Measurements from ENCODE around the gene TXLNB. TPM values are rescaled to one million over a fixed set of nuclear protein-coding genes. Genes with fewer than 3 reads are reported as not detected.
A peak's percentile ranks its signal among the peaks of the same experiment; 100 is the strongest.

TXLNB gene
- 1.9 and 2.4 TPM in 2 replicates for total RNA-seq

GRCh38 chr6:139291813-139292619 is at the start of gene TXLNB:
Gene TXLNB (minus strand): TSS chr6:139291998. CDS start chr6:139288899, 3,099 bp downstream.
- DNase-seq, result no peak
- Mint-ChIP-seq H3K36me3 (ENCODE audit: low read depth) (peaks cover 17% of the 10 kb centered on the region), H3K27me3 (no peaks in the 10 kb centered on the region), H3K27ac (peak within 1 kb of the TSS; percentile 96), H3K9me3 (no peaks in the 10 kb centered on the region), H3K4me1 (peaks cover 76% of the 10 kb centered on the region), H3K4me3 (peak within 1 kb of the TSS; percentile 76)
- POLR2A ChIA-PET, result interaction anchor here (0.6 to 4.6 kb wide), 9 partner anchors 10 to 519 kb away, joined by 3 to 56 read pairs (median 7); partner anchors contain the start of genes CCDC28A and CITED2
- intact Hi-C loops (cut with micrococcal nuclease), result loop anchor here (1.0 to 2.0 kb wide), 4 partner anchors 17 to 73 kb away; no protein-coding TSS in a partner anchor
- peak; percentile 59 for ATAC-seq (ENCODE audit: low read depth)
- no peak for TF ChIP-seq CTCF (IDR thresholded peaks at IDR 0.05)
- CTCF ChIA-PET, result interaction anchor here (0.8 to 1.9 kb wide), 6 partner anchors 11 to 114 kb away, joined by 3 to 10 read pairs (median 5); no protein-coding TSS in a partner anchor

GRCh38 chr6:139341060-139341459 is 49.3 kb upstream of the TXLNB start:
- ChIA-PET POLR2A (no interaction called here), CTCF (no interaction called here)

GRCh38 chr6:139338795-139339194 is 47.0 kb upstream of the TXLNB start:
- no peak for ATAC-seq (ENCODE audit: low read depth)
- DNase-seq, result no peak
- intact Hi-C loops (cut with micrococcal nuclease), result no loop called here
- Mint-ChIP-seq H3K9me3 (peaks cover 6% of the 10 kb centered on the region), H3K36me3 (ENCODE audit: low read depth) (peaks cover 2% of the 10 kb centered on the region), H3K27me3 (no peaks in the 10 kb centered on the region), H3K4me3 (no peak overlapping the region), H3K4me1 (peaks cover 9% of the 10 kb centered on the region), H3K27ac (no peak overlapping the region)
- CTCF ChIA-PET, result interaction anchor here (0.9 to 1.1 kb wide), 2 partner anchors 26 to 119 kb away, joined by 3 to 4 read pairs; no protein-coding TSS in a partner anchor
- POLR2A ChIA-PET, result interaction anchor here (0.9 kb wide), 1 partner anchor 207 kb away, joined by 4 read pairs; no protein-coding TSS in a partner anchor
- no peak for TF ChIP-seq CTCF (IDR thresholded peaks at IDR 0.05)

More at GRCh38 chr6:139341060-139341459, 49.3 kb upstream of the TXLNB start:
- Mint-ChIP-seq H3K9me3 (peaks cover 6% of the 10 kb centered on the region), H3K4me3 (no peak overlapping the region), H3K27me3 (no peaks in the 10 kb centered on the region), H3K36me3 (ENCODE audit: low read depth) (peaks cover 5% of the 10 kb centered on the region), H3K27ac (no peak overlapping the region), H3K4me1 (peaks cover 9% of the 10 kb centered on the region)
- ATAC-seq (ENCODE audit: low read depth) (no peak), DNase-seq (no peak)
- intact Hi-C loops (cut with micrococcal nuclease), result no loop called here
- TF ChIP-seq CTCF (IDR thresholded peaks at IDR 0.05), result no peak

GRCh38 chr6:139337830-139338229 is 46.0 kb upstream of the TXLNB start:
- Mint-ChIP-seq H3K36me3 (ENCODE audit: low read depth) (peaks cover 2% of the 10 kb centered on the region), H3K27me3 (no peaks in the 10 kb centered on the region), H3K4me1 (peaks cover 9% of the 10 kb centered on the region), H3K4me3 (no peak overlapping the region), H3K27ac (no peak overlapping the region), H3K9me3 (peaks cover 6% of the 10 kb centered on the region)
- TF ChIP-seq CTCF (IDR thresholded peaks at IDR 0.05), result no peak
- DNase-seq, result no peak
- no peak for ATAC-seq (ENCODE audit: low read depth)
- intact Hi-C loops (cut with micrococcal nuclease), result loop anchor here (2.0 kb wide), 1 partner anchor 23 kb away; no protein-coding TSS in a partner anchor
- POLR2A ChIA-PET, result no interaction called here
- CTCF ChIA-PET, result no interaction called here

DNA sequence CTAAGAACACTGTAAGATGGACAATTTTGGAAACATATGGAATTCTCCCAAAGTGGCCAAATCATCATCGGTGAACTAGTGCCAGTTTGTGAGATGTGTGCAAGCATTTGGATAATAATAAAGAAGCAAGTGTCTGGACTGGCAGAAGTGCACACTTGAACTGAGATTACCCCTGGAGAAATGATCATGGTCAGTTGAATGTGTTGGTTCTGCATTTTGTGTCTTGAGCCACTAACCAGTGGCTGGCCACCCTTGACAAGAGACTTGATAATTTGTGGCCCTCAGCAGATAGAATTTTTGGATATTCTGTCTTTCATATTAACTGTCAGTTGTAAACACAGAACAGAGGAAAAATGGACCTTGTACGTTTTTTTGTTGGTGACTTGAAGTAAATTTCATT is 45.2 kb upstream of the TXLNB start:
- no peak for ATAC-seq (ENCODE audit: low read depth)
- CTCF ChIA-PET, result interaction anchor here (1.6 kb wide), 1 partner anchor 118 kb away, joined by 8 read pairs; no protein-coding TSS in a partner anchor
- Mint-ChIP-seq H3K4me3 (no peak overlapping the region), H3K4me1 (peaks cover 9% of the 10 kb centered on the region), H3K9me3 (peaks cover 2% of the 10 kb centered on the region), H3K27ac (peak overlapping the region; percentile 3), H3K36me3 (ENCODE audit: low read depth) (no peaks in the 10 kb centered on the region), H3K27me3 (no peaks in the 10 kb centered on the region)
- TF ChIP-seq CTCF (IDR thresholded peaks at IDR 0.05), result no peak
- intact Hi-C loops (cut with micrococcal nuclease), result loop anchor here (2.0 kb wide), 1 partner anchor 24 kb away; no protein-coding TSS in a partner anchor
- no peak for DNase-seq
- POLR2A ChIA-PET, result no interaction called here

All from activated B cell treated with CpG ODN at 0.5 μM for 24 hours (primary cell).